ENCODE data around the gene PRICKLE3. TPM values are rescaled to one million over a fixed set of nuclear protein-coding genes. Genes with fewer than 3 reads are reported as not detected.

PRICKLE3 gene
- total and polyA plus RNA-seq, 4 donors = 7.6 to 16.3 (median 11.3) TPM

Small RNA genes lying within 50 kb of the gene (small RNA-seq; reads per million reads assigned to genes)
- gene RN7SL262P (ENCODE audit: low replicate concordance) = not detected

Other genes with a start within 250 kb of the PRICKLE3 start
- gene OTUD5, start 228.8 kb downstream of the PRICKLE3 start, total RNA-seq = 10 to 100 TPM; 33.3 to 48.2 TPM
- 10 to 100 TPM; 32.4 to 38.1 TPM for gene OTUD5, start 228.8 kb downstream of the PRICKLE3 start, polyA plus RNA-seq
- gene KCND1, start 214.5 kb downstream of the PRICKLE3 start, total RNA-seq = 1 to 10 TPM; 1.4 to 1.7 TPM
- gene KCND1, start 214.5 kb downstream of the PRICKLE3 start, polyA plus RNA-seq = 1 to 10 TPM in 1 of 2 donors, under 1 TPM in 1; 0.65 to 1.3 TPM
- gene GRIPAP1, start 184.1 kb downstream of the PRICKLE3 start, total RNA-seq = 10 to 100 TPM; 29.2 to 48.9 TPM
- 10 to 100 TPM; 30.3 to 38.1 TPM for gene GRIPAP1, start 184.1 kb downstream of the PRICKLE3 start, polyA plus RNA-seq
- gene TFE3, start 143.0 kb downstream of the PRICKLE3 start, total RNA-seq = 10 to 100 TPM; 28.4 to 51.5 TPM
- 10 to 100 TPM; 34.0 to 63.7 TPM for gene TFE3, start 143.0 kb downstream of the PRICKLE3 start, polyA plus RNA-seq
- 10 to 100 TPM in 1 of 2 donors, 1 to 10 TPM in 1; 5.3 to 11.3 TPM for gene CCDC120, start 127.4 kb downstream of the PRICKLE3 start, total RNA-seq
- gene CCDC120, start 127.4 kb downstream of the PRICKLE3 start, polyA plus RNA-seq = 1 to 10 TPM; 3.8 to 5.1 TPM
- gene PRAF2, start 112.4 kb downstream of the PRICKLE3 start, total RNA-seq = 10 to 100 TPM in 1 of 2 donors, 1 to 10 TPM in 1; 5.6 to 40.8 TPM
- 10 to 100 TPM; 36.6 to 37.2 TPM for gene PRAF2, start 112.4 kb downstream of the PRICKLE3 start, polyA plus RNA-seq
- 10 to 100 TPM; 48.1 to 71.4 TPM for gene WDR45, start 106.5 kb downstream of the PRICKLE3 start, total RNA-seq
- gene WDR45, start 106.5 kb downstream of the PRICKLE3 start, polyA plus RNA-seq = 10 to 100 TPM; 58.5 to 70.1 TPM
- 10 to 100 TPM; 18.1 to 23.1 TPM for gene GPKOW, start 62.6 kb downstream of the PRICKLE3 start, total RNA-seq
- 10 to 100 TPM in 1 of 2 donors, 1 to 10 TPM in 1; 9.1 to 20.6 TPM for gene GPKOW, start 62.6 kb downstream of the PRICKLE3 start, polyA plus RNA-seq
- 10 to 100 TPM in 1 of 2 donors, 1 to 10 TPM in 1; 7.3 to 15.2 TPM for gene MAGIX, start 23.6 kb downstream of the PRICKLE3 start, total RNA-seq
- 10 to 100 TPM in 1 of 2 donors, 1 to 10 TPM in 1; 9.8 to 19.0 TPM for gene MAGIX, start 23.6 kb downstream of the PRICKLE3 start, polyA plus RNA-seq
- 100 to 1,000 TPM in 1 of 2 donors, 1 to 10 TPM in 1; 8.9 to 181 TPM for gene PLP2, start 14.5 kb downstream of the PRICKLE3 start, total RNA-seq
- 100 to 1,000 TPM; 138 to 222 TPM for gene PLP2, start 14.5 kb downstream of the PRICKLE3 start, polyA plus RNA-seq
- 1 to 10 TPM; 3.2 to 5.6 TPM for gene SYP, start 13.8 kb upstream of the PRICKLE3 start, total RNA-seq
- gene SYP, start 13.8 kb upstream of the PRICKLE3 start, polyA plus RNA-seq = 1 to 10 TPM; 4.6 to 5.1 TPM
- under 1 TPM; 0.43 to 0.55 TPM for gene CACNA1F, start 47.0 kb upstream of the PRICKLE3 start, total RNA-seq
- gene CACNA1F, start 47.0 kb upstream of the PRICKLE3 start, polyA plus RNA-seq = under 1 TPM; 0.10 to 0.41 TPM
- 10 to 100 TPM; 14.7 to 22.2 TPM for gene CCDC22, start 49.1 kb upstream of the PRICKLE3 start, total RNA-seq
- 10 to 100 TPM in 1 of 2 donors, 1 to 10 TPM in 1; 7.8 to 16.9 TPM for gene CCDC22, start 49.1 kb upstream of the PRICKLE3 start, polyA plus RNA-seq
- gene FOXP3, start 78.3 kb upstream of the PRICKLE3 start, total RNA-seq = 1 to 10 TPM in 1 of 2 donors, under 1 TPM in 1; 0.40 to 1.4 TPM
- gene FOXP3, start 78.3 kb upstream of the PRICKLE3 start, polyA plus RNA-seq = under 1 TPM; 0.12 to 0.56 TPM
- 1 to 10 TPM; 5.8 to 7.6 TPM for gene PPP1R3F, start 83.4 kb upstream of the PRICKLE3 start, total RNA-seq
- 1 to 10 TPM; 2.0 to 3.0 TPM for gene PPP1R3F, start 83.4 kb upstream of the PRICKLE3 start, polyA plus RNA-seq
- not detected for gene GAGE10, start 117.3 kb upstream of the PRICKLE3 start, total RNA-seq
- gene GAGE10, start 117.3 kb upstream of the PRICKLE3 start, polyA plus RNA-seq = not detected
- not detected for gene GAGE12J, start 135.7 kb upstream of the PRICKLE3 start, total RNA-seq
- gene GAGE12J, start 135.7 kb upstream of the PRICKLE3 start, polyA plus RNA-seq = not detected
- not detected for gene GAGE13, start 145.2 kb upstream of the PRICKLE3 start, total RNA-seq
- gene GAGE13, start 145.2 kb upstream of the PRICKLE3 start, polyA plus RNA-seq = not detected

Measured in lung (tissue), 5 donors.